HG03139 (cell line): Measurements from ENCODE around the gene PLA2G4C.

ENCODE experiments used
- ATAC-seq: cut with Tn5 transposase; IDR thresholded peaks from one replicate; pipeline ENCODE4 v1.9.1; 2021; ENCODE audit not compliant: unreplicated experiment

Gene PLA2G4C, protein sequence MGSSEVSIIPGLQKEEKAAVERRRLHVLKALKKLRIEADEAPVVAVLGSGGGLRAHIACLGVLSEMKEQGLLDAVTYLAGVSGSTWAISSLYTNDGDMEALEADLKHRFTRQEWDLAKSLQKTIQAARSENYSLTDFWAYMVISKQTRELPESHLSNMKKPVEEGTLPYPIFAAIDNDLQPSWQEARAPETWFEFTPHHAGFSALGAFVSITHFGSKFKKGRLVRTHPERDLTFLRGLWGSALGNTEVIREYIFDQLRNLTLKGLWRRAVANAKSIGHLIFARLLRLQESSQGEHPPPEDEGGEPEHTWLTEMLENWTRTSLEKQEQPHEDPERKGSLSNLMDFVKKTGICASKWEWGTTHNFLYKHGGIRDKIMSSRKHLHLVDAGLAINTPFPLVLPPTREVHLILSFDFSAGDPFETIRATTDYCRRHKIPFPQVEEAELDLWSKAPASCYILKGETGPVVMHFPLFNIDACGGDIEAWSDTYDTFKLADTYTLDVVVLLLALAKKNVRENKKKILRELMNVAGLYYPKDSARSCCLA

DNA sequence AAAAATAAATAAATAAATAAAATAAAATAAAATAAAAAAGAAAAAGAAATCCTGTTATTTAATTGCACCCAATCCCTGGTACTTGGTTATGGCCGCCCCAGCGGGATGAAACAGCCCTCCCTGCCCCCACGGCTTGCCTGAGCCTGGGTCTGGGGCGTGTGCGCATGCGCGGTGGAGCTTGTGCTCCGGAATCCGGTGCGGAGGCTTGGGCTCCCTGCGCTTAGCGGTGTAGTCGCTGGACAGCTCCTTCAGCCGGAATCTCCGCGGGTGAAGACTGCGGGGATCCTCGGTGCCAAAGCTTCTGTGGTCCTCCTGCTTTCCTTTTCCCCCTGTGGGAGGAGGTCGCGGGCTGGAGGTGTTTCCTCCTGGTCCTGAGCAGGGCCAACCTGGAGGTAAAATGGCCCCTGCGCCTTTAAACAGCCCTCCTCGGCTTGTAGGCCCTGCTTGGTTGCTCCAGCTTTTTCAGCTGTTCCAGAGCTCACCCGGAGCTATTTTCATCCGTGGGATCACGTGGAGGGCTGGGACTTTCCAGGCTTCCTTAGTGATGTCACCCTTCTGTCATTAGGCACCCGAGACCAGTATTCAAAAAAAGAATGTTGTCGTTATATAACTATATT lies at the start of gene PLA2G4C:
PLA2G4C (minus strand) TSS at position 468 of the 617 bp plus-strand sequence. CDS start 4,288 bp downstream, outside the sequence.
- peak; percentile 49 for ATAC-seq

DNA sequence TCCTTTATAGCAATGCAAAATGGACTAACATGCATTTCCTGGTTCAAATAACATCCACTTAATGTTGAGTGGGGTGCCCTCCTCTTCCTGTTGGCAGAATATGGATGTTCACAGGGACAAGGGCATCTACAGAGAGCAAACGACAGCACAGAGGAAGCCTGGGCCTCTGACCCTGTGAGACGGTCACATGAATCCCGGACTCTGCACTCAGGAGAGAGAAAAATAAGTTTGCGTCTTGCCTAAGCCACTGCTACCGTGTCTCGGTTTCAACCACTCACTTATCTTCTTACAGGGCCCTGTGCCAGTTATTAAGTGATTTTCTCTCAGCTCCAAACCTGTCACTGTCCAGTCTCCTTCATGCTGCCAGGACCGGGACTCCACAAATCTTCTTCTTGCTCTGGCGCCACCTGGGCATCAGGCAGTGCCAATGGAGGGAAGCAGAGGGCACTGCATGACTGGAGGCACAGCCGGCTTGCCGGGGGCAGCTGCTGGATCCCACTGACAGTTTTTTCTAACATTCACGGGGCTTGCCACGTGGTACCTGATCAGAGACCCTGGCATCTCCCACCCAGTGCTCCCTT lies 47.7 kb upstream of the PLA2G4C start:
- no peak for ATAC-seq

DNA sequence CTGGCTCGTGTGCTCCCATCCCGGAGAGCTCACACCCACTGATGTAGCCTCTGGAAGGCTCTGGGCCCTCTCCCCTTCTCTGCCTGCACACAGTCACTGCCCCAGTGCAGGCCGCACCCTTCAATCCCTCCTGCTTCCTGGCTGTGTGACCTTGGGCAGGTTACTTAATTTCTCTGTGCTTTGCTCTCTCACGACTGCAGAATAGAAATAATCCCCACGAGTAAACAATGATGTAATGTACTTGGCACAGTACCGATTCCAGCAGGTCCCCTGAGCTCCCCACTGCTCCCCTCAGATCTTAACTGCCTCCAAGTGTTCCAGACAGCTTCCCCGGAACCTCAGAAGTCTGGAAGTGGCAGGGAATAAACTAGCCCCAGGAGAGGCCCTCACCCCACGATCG lies 43.4 kb upstream of the PLA2G4C start:
- no peak for ATAC-seq

DNA sequence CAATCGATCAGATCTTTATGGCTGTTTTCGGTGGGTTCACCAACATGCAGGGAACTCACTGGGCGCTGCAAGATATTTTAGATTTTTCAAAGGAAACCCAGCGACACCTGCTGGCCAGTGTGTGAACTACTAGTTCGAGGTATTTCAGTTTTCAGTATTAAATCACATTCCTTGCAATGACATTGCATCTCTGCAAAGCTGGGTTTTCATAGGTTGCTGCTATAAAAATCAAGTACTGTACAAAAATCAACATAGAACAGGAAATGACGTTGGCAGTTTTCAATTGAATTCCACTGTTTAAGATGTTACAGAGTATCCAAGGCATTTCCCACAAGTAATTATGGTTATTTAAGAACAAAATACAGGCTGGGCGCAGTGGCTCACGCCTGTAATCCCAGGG lies 41.9 kb upstream of the PLA2G4C start:
- no peak for ATAC-seq

DNA sequence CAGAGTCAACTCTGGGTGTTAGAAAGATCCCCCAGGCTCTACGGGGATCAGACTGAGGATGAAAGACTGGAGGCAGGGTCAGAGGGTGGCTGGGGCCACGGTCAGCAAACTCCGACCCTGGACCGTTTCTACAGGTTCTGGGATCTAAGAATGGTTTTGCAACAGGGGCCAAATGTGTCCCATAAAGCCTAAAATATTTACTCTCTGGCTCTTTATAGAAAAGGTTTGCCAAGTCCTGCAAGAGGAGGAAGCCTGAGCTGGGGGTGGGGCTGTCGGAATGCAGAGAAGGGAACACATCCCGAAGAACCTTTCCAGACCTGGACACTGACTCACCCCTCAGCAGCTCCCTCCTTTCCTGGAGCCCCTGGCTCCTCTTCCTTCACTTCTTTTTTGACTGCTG lies 38.8 kb upstream of the PLA2G4C start:
- ATAC-seq = no peak

DNA sequence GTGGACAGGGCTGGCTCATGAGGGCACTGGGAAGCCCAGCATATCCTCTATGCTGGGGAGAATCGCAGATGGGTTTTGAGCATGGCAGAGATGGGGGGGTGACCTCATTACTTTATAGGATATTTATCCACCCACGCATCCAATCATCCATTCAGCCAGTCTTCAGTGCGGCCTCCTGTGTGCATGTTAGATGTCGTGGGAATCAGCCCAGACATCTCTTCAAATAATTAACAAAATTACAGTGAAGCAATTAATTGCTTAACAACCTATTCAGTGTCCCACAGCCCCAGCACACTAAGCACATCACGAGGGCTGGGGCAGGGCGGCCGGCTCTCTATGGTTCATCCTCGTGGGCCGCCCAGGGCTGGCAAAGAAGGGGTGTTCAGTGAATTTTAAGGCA lies 38.0 kb upstream of the PLA2G4C start:
- ATAC-seq = no peak

DNA sequence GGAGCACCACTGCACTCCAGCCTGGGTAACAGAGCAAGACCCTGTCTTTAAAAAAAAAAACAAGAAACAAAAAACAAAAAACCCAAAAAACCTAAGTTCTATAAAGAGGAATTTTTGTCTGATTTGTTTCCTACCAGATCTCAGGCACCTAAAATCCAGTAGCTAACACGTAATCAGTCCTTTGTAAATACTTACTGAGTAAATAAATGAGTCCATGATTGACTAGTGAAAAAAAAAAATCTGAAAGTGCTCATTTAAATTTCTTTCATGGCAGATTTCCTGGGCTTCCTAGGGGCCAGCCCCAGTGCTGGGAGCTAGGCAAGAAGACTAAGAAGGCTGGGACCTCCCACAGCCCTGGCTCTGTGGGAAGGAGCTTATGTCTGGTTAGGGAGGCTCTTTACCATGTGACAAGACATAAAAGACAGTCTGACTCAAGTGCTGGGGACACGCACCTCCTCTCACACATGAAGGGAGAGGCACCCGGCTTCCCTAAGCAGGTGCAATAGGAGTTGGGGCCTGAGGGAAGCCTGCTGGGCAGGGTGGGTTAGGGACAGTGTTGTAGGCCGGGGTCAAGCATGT lies 37.1 kb upstream of the PLA2G4C start:
- ATAC-seq = no peak

DNA sequence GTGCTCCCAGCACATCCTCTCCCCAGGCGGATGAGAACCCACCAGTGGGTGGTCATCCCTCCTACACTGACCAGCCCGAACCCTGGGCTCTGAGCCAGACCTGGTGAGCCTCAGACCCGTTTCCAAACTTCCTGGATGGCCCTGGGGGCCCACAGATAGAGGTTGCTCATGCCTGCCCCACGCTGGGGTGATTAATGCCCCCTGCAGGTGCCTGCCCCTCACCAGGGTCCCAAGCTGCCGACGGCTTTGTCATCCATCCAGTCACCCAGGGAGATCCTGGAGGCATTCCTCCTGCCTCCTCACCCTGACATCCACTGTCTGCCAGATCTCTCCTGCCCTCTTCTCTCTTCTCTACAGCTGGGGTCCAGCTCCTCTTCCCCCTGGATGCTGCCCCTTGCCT lies 28.4 kb upstream of the PLA2G4C start:
- no peak for ATAC-seq

DNA sequence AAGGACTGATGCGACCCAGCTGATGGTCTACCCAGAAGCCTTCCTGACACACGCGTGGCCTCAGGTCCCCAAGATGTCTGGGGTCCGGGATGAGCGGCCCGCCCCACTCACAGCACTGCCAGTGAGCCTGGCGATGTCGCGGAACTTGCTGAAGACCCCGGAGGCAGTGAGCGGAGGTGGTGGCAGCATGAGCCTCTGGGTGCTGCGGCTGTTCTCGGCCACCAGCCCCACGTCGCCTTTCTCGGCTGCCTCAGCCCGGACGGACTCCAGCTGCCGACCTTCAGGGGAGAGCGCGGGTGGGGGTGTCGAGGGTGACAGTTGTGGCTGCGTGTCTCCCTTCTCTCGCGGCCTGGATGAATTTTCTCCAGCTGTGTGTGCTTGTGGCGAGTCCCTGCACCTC lies 26.8 kb upstream of the PLA2G4C start:
- ATAC-seq = no peak

DNA sequence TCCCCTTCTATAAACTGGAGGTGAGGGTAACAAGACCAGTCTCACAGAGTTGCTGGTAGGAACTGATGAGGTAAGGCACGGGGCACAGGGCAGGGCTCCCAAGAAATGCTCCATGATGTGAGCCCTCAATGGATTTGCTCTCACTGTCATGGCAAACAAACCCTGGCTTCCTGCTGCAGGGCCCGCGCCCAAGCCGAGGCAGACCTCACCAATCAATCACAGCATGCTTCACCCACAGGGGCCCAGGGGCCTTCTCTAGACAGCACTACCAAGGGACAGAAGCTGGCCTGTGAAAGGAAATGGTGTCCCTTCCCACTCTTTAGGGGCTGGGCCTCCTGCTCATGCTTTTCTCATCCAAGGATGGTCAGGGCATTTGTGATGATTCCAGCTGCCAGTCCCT lies 25.9 kb upstream of the PLA2G4C start:
- ATAC-seq = no peak

DNA sequence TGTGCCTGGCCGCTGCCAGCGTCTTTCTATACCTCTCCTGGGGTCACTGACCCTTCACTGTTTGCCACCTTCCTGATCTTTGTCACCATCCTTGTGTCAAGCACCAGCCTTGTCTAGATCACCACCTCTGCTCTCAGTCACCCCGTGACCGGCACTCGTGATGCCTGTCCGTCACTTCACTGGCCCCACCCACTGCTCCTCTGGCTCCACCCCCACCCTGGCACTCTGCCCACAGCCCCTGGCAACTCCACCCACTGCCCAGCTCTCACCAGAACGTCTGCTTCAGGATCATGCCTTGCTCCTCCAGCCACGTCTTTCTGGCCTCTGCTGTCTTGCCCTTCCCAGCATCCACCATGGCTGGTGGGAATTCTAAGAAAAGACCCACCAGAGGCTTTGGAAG lies 24.8 kb upstream of the PLA2G4C start:
- ATAC-seq = no peak

DNA sequence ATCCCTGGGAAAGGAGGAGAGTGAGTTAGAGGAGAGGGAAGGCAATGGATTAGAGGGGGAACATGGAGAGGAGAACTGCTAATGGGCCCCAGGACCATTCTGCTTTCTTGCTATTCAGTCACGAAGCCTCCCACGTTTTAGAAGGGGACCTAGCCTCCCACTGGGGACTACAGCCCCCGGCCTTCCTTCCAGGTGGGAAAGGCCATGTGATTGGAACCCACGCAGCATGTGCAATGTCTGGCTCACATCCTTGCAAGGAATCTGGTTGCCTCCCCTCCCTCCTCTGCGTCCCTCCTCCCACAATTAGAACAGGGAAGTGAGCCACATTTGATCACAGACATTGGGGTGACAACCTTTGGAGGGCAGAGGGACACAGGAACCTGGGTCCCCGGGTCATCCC lies 22.5 kb upstream of the PLA2G4C start:
- no peak for ATAC-seq

DNA sequence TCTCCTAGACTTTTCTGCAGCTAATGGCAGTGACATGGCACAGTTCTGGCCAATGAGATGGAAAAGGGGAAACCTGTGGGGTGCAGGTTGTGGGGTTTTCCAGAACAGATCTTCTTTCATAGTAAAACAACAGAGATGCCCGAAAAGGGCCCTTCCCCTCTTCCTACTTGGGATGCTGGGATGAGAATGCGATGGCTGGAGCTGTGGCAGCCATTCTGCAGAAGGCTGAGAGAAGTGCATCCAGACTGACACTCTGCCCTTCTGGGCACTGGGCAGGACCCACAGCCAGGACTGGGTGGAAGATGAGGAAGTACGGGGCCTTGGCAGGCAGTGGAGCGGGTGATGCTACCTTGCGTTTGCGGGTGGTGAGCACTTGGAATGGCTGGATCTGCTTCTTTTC lies 16.9 kb upstream of the PLA2G4C start:
- ATAC-seq = no peak

DNA sequence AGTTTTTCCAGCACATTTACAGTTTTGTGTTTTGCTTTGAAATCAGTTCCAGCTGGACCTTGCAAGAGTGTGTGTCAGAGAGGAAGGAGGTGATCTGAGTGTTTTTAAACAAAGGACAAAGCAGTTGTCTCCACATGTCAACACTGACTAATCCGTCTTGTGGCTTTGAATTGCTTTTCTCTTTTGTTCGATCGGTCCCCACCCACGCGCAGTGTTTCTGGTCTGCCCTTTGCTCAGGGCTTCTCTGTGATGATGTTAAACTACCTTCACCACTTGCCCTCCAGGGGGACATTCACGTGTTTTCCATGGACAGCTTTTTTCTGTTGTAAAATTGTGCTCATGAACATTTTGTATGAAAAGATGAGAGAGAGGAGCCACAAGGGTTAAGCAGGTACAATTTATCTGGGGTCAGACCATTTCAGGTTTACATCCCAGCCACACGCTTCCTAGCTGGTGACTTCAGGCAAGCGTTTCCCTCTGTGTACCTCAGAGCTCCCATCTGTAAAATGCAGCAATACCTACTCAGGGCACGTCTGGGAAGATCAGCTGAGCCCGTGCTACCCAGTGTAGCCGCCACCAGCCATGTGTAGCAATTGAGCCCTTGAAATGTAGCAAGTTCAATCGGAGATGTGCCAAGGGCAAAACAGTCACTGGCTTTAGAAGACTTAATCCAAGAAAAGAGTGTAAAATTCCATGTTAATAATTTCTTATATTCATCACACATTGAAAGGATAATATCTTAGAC lies 13.5 kb upstream of the PLA2G4C start:
- no peak for ATAC-seq

DNA sequence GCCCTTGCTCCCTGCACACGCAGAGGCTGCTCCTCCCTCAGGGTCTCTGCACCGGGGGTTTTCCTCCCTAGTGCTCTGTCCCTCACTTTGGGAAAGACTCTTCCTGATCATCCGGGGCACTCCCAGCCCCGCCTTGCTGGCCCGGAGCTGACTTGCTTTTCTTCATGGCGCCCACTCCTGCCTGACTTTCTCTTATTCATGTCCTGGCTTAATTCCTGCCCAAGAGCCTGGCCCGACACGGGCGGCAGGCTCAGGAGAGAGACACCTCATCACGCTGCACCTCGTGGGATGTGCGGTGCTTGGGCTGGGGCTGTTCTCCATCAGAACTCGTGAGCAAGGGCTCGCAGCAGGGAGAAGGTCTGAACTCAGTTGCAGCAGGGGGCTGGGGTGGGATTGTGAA lies 11.8 kb upstream of the PLA2G4C start:
- no peak for ATAC-seq

DNA sequence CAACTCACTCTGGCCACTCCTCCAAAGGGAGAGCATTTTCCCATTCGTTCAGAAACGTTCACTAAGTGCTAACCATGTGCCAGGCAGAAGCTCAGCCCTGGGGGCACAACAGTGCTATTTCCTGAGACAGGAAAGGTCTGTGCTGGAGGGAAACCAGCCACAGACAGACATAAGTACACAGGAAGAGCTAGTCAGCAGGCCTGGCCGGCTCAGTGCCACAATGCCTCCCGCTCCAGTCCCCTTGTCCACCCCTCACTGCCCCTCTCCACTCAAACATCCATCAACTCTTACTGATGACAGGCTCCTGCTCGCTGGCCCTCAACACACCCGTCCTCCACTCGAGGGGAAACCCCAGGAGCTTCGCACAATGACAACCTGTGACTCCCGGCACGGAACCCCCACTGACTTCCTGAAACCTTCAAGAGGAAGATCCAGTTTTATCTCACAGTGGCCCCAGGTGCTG lies 11.3 kb upstream of the PLA2G4C start:
- no peak for ATAC-seq

DNA sequence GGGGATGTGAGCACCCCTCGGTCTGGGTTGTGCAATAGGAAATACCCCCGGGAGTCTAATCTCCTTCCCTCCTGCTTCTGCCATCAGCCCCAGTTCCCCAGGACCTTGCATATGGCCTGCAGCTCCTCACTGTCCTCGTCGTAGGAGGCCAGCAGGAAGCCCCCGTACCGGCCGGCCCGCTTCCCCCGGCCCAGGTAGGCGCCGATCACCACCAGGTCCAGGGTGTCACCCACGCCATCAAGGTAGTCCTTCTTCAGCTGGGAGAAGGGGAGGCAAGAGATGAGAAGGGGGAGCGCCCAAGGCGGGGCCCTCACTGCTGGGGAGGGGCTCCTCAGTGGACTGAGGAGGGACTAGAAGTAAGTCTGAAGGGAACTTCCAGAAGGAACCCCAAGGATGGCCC lies 10.4 kb upstream of the PLA2G4C start:
- ATAC-seq = no peak

DNA sequence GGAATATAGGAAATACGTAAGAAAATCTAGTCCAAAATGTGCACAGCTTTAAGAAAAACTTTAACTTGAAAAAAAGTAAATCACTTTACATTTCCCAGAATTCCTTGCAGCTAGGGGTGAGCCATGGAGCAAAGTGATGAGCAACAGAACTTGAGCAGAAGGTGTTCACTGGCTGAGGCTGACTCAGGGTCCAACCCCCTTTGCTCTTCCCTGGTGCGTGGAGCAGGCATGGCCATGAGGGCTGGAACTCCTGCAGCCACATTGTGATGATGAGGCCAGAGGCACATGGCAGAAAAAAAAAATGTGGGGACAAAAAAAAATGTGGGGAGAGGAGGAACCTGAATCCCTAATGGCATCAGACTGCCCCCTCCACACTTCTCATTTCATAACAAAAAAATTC lies 9.9 kb upstream of the PLA2G4C start:
- no peak for ATAC-seq

DNA sequence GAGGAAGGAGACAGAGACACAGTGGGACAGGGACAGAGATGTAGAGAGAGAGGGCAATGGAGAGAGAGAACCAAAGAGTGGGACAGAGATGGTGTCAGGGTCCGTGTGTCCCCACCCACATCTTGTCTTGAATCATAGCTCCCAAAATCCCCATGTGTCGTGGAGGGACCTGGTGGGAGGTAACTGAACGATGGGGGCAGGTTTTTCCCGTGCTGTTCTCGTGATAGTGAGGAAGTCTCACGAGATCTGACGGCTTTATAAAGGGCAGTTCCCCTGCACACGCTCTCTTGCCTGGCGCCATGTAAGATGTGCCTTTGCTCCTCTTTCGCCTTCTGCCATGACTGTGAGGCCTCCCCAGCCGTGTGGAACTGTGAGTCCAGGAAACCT lies 7.5 kb upstream of the PLA2G4C start:
- ATAC-seq = no peak

DNA sequence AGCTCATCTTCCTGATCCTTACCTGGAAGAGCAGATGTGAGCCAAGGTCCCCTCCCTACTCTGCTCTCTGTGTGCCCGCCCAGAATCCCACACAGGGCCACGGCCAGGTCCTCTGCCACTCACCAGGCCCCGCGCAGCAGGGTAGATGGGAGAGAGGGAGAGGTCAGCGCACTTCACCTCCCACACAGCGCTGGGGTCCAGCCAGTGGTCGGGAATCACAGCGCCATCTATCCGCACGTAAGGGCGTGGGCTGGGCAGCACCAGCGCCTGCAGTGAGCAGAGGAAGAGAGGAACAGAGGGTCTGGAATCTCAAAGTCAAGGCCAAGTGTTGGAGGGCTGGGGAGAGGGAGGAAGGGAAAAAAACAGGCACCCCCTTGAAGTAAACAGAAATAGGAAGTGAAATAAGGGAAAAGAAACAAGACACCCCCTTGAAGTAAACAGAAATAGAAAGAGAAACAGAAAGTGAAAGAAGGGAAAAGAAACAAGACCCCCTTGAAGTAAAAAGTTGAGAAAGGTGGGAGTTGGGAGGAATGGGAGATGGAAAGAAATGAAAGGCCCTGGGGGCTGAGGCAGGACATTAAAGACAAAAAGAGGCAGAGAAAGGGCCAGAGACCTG lies 7.0 kb upstream of the PLA2G4C start:
- ATAC-seq = no peak
